ENCODE results near the gene TMEM9B. TPM values are rescaled to one million over a fixed set of nuclear protein-coding genes. Genes with fewer than 3 reads are reported as not detected.

TMEM9B gene
- polyA plus RNA-seq, 2 of the 4 experiments (the other 2 are of a cell fraction), result 35.1 to 47.3 TPM

DNA sequence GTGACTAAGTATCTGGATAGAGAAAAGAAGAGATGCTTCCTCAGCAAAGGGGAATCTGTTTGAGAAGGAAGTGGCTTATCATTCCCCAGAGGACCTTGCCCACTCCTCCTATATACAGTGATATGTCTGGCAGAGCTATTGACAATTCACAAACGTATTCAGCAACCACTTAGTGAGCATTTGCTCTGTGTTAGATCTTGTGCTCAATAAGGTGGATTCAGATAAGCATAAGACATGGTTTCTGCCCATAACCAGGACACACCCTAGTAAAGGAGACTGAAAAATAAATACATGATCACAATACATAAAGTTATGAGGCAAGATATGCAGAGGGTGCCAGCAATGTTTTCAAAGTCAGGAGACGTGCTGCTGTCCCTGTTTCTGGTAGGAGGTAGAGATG lies 1.4 kb downstream of the TMEM9B start:
- H3K9me3 ChIP-seq, result no peaks in the 10 kb centered on the region
- no peak for DNase-seq (ENCODE audit: low read depth in 1 of 2, low spot score in 1 of 2)
- WGBS (ENCODE audit: missing lambda C conversion rate), result 16% methylated on average over 2 of the region's 2 CpGs
- ATAC-seq, result no peak
- CTCF ChIA-PET, result interaction anchor here (1.2 to 2.4 kb wide), 3 partner anchors 42 to 175 kb away, joined by 3 to 9 read pairs (median 6); no protein-coding TSS in a partner anchor
- H3K4me1 ChIP-seq, result peaks cover 28% of the 10 kb centered on the region
- peak overlapping the region; percentile 78; the same call in 2 of the 3 replicates for H3K4me3 ChIP-seq
- POLR2A ChIA-PET, result interaction anchor here (0.6 to 1.1 kb wide), 2 partner anchors 10 to 11 kb away, joined by 4 read pairs; no protein-coding TSS in a partner anchor
- TF ChIP-seq KDM5A (IDR thresholded peaks at IDR 0.05) (no peak), CEBPB (IDR thresholded peaks at IDR 0.05) (no peak), PBX3 (IDR thresholded peaks at IDR 0.05) (no peak), POLR2AphosphoS2 (conservative IDR thresholded peaks at IDR 0.05; ENCODE audit: low read length) (no peak)
- H3K27ac ChIP-seq, result peak overlapping the region in 1 of 2 experiments; percentile 4; a peak in 1 of 6 replicates
- H3K4me2 ChIP-seq, result peak overlapping the region; percentile 90
- FAIRE-seq, result no peak

DNA sequence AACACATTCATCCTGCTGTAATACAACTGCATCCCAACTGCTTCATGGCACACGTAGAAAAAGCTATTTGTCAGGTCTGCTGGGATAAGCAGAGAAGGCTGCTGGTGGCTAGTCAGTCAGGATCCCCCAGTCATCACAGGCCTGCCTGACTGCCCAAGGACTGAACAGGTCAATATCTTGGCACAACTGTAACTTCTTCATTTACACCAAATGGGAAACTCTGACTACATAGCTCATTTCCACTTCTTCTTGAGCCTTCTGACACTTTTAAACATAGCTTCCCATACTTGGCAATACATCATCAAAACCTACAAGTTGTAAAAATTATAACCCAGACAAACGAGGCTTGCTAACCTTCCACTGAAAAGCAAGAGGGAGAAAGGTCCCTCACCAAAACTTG lies 2.8 kb downstream of the TMEM9B start:
- CTCF ChIA-PET, result interaction anchor here (1.2 to 4.1 kb wide), 5 partner anchors 13 to 176 kb away, joined by 3 to 63 read pairs (median 6); no protein-coding TSS in a partner anchor
- H3K4me3 ChIP-seq, result no peak overlapping the region
- H3K4me1 ChIP-seq, result peaks cover 28% of the 10 kb centered on the region

DNA sequence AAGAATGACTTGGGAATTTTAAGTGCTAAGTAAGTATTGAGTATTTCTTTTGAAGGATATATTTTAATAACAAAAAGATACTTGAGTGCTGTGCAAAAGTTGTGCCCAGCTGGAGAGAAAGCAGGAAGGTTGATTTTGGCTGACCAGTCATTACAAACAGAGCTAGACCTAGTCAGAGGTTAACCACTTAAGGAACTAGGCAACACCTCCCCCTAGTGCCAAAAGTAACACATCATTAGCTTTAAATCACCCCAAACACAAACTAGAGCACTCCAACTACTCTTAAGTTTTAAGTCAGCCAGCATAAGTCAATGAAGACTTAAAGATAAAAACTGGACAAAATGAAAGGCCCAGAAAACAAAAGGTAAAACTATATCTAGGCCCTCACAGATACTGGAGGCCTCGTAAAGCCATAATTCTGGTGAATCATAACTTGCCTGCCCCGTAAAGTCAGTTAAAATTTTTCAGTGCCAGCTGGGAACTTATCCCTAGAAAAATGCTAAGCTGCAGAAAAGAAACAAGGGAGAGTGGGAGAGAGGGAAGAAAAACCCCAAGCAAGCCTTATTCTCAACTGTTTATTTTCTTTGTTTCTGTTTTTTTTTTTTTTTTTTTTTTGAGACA lies 4.6 kb downstream of the TMEM9B start:
- ChIA-PET POLR2A (interaction anchor here (0.6 to 1.5 kb wide), 4 partner anchors 48 to 562 kb away, joined by 3 to 20 read pairs (median 6); partner anchors contain the start of gene AKIP1), CTCF (interaction anchor here (0.6 to 4.1 kb wide), 48 partner anchors 9 to 769 kb away, joined by 3 to 63 read pairs (median 4); partner anchors contain the start of genes AKIP1 and ASCL3)
- WGBS (ENCODE audit: missing lambda C conversion rate), result 14% methylated on average over 2 of the region's 2 CpGs
- peak; percentile 33 to 44; a peak in 4 of 6 replicates for ATAC-seq
- H3K27ac ChIP-seq, result peak overlapping the region in 1 of 2 experiments; percentile 34; a peak in 2 of 6 replicates
- no peak overlapping the region for H3K4me3 ChIP-seq
- peaks cover 20% of the 10 kb centered on the region for H3K4me1 ChIP-seq
- H3K9me3 ChIP-seq, result no peaks in the 10 kb centered on the region
- no peak for FAIRE-seq
- DNase-seq (ENCODE audit: low read depth in 1 of 2, low spot score in 1 of 2), result peak; percentile 81
- H3K4me2 ChIP-seq, result peak overlapping the region; percentile 16; the same call in 2 of the 3 replicates
- TF ChIP-seq SMC3 (IDR thresholded peaks at IDR 0.05), result peak; percentile 65
- TF ChIP-seq NPAS2 (CRISPR knock-in tag; IDR thresholded peaks at IDR 0.05; ENCODE audit: borderline replicate concordance), result no peak
- TF ChIP-seq CTCF (IDR thresholded peaks at IDR 0.05), result peak; percentile 71
- peak; percentile 81 to 82 for TF ChIP-seq RAD21 (conservative IDR thresholded peaks at IDR 0.05 in 1 of 2, IDR thresholded peaks at IDR 0.05 in 1 of 2)

More for the DNA sequence above, 2.8 kb downstream of the TMEM9B start:
- 51% methylated on average over 2 of the region's 2 CpGs for WGBS (ENCODE audit: missing lambda C conversion rate)
- DNase-seq (ENCODE audit: low read depth in 1 of 2, low spot score in 1 of 2) (no peak), ATAC-seq (no peak), FAIRE-seq (no peak)
- Histone ChIP-seq H3K9me3 (no peaks in the 10 kb centered on the region), H3K4me2 (no peak overlapping the region), H3K27ac (no peak overlapping the region)
- TF ChIP-seq, protein P1, sequence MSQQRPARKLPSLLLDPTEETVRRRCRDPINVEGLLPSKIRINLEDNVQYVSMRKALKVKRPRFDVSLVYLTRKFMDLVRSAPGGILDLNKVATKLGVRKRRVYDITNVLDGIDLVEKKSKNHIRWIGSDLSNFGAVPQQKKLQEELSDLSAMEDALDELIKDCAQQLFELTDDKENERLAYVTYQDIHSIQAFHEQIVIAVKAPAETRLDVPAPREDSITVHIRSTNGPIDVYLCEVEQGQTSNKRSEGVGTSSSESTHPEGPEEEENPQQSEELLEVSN (IDR thresholded peaks at IDR 0.05; ENCODE audit: borderline replicate concordance, low read depth), result no peak
- TF ChIP-seq KDM1A (IDR thresholded peaks at IDR 0.05; ENCODE audit: low read depth) (no peak), FOXS1 (CRISPR knock-in tag; IDR thresholded peaks at IDR 0.05) (no peak), GATA3 (IDR thresholded peaks at IDR 0.05; ENCODE audit: borderline replicate concordance) (no peak), BCL3 (IDR thresholded peaks at IDR 0.05) (no peak), POLR2A (IDR thresholded peaks at IDR 0.05; ENCODE audit: low read length) (no peak), KDM5A (IDR thresholded peaks at IDR 0.05) (no peak), ESRRA (IDR thresholded peaks at IDR 0.05; ENCODE audit: borderline replicate concordance, low read length) (no peak), ZC3H11A (IDR thresholded peaks at IDR 0.05) (no peak), HOXB5 (CRISPR knock-in tag; IDR thresholded peaks at IDR 0.05) (no peak), HES2 (IDR thresholded peaks at IDR 0.05) (no peak)
- POLR2A ChIA-PET, result interaction anchor here (0.6 to 1.1 kb wide), 2 partner anchors 46 to 273 kb away, joined by 3 to 4 read pairs; no protein-coding TSS in a partner anchor

Measured in A549 (cell line).